Measurements from ENCODE around the gene MRPL41.
"Not testable (repeated sequence)": the region's sequence is repeated elsewhere in the genome, so short reads cannot be mapped to it uniquely, and the experiment has no call there.

Gene MRPL41

GRCh38 chr9:137509198-137509597, 42.5 kb upstream of the MRPL41 start:
- DNase-seq (ENCODE audit: low read depth): no peak
- in situ Hi-C loops (cut with HindIII; ENCODE audit: low sequenced_read_pairs): no loop called here
- TF ChIP-seq CTCF (IDR thresholded peaks at IDR 0.05; ENCODE audit: low read depth, low read length, missing control alignments): no peak
- H3K4me3 ChIP-seq (ENCODE audit: low read depth, low read length): no peak overlapping the region

- H3K4me3 ChIP-seq (ENCODE audit: low read depth, low read length); in situ Hi-C loops (cut with HindIII; ENCODE audit: low sequenced_read_pairs); DNase-seq (ENCODE audit: low read depth): not testable (repeated sequence)
Measured at GRCh38 chr9:137511126-137511525, 40.6 kb upstream of the MRPL41 start.

GRCh38 chr9:137511758-137512463, 39.8 kb upstream of the MRPL41 start:
- no peak for TF ChIP-seq CTCF (IDR thresholded peaks at IDR 0.05; ENCODE audit: low read depth, low read length, missing control alignments)
- in situ Hi-C loops (cut with HindIII; ENCODE audit: low sequenced_read_pairs): no loop called here
- H3K4me3 ChIP-seq (ENCODE audit: low read depth, low read length): no peak overlapping the region
- no peak for DNase-seq (ENCODE audit: low read depth)

GRCh38 chr9:137513136-137513535, 38.5 kb upstream of the MRPL41 start:
- in situ Hi-C loops (cut with HindIII; ENCODE audit: low sequenced_read_pairs); H3K4me3 ChIP-seq (ENCODE audit: low read depth, low read length): not testable (repeated sequence)

GRCh38 chr9:137513801-137514570, 37.7 kb upstream of the MRPL41 start:
- DNase-seq (ENCODE audit: low read depth); H3K4me3 ChIP-seq (ENCODE audit: low read depth, low read length); in situ Hi-C loops (cut with HindIII; ENCODE audit: low sequenced_read_pairs): not testable (repeated sequence)

More at GRCh38 chr9:137513136-137513535, 38.5 kb upstream of the MRPL41 start:
- DNase-seq (ENCODE audit: low read depth): not testable (repeated sequence)

- no peak overlapping the region for H3K4me3 ChIP-seq (ENCODE audit: low read depth, low read length)
- TF ChIP-seq CTCF (IDR thresholded peaks at IDR 0.05; ENCODE audit: low read depth, low read length, missing control alignments): no peak
- no peak for DNase-seq (ENCODE audit: low read depth)
- in situ Hi-C loops (cut with HindIII; ENCODE audit: low sequenced_read_pairs): no loop called here
Measured at GRCh38 chr9:137514691-137515337, 36.9 kb upstream of the MRPL41 start.

- H3K4me3 ChIP-seq (ENCODE audit: low read depth, low read length): no peak overlapping the region
- in situ Hi-C loops (cut with HindIII; ENCODE audit: low sequenced_read_pairs): no loop called here
- DNase-seq (ENCODE audit: low read depth): no peak
- TF ChIP-seq CTCF (IDR thresholded peaks at IDR 0.05; ENCODE audit: low read depth, low read length, missing control alignments): no peak
Measured at GRCh38 chr9:137515338-137515724, 36.3 kb upstream of the MRPL41 start.
